GM21576 (cell line): ENCODE results near the gene KAT6B.
"Not testable (repeated sequence)": the region's sequence is repeated elsewhere in the genome, so short reads cannot be mapped to it uniquely, and the experiment has no call there.

Experiments
- ATAC-seq: cut with Tn5 transposase; IDR thresholded peaks from one replicate; pipeline ENCODE4 v1.9.1; 2021; ENCODE audit warnings: mild to moderate bottlenecking, moderate library complexity; ENCODE audit not compliant: unreplicated experiment

Gene KAT6B

DNA sequence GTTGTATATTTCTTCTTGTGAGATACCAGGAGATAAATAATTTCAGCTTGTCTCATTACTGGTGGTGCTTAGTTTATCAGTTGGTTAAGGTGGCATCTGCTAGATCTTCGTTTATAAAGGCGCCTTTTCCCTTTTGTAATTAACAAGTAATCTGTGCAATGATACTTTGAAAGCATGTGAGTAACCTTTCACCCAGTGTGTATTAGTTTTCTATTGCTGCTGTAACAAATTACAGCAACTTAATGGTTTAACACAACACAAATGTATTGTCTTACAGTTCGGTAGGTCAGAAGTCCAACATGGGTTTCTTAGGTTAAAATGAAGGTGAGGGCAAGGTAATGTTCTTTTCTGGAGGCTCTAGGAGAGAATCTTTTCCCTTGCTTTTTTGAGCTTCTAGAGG, 30.5 kb downstream of the KAT6B start:
- ATAC-seq, result no peak

DNA sequence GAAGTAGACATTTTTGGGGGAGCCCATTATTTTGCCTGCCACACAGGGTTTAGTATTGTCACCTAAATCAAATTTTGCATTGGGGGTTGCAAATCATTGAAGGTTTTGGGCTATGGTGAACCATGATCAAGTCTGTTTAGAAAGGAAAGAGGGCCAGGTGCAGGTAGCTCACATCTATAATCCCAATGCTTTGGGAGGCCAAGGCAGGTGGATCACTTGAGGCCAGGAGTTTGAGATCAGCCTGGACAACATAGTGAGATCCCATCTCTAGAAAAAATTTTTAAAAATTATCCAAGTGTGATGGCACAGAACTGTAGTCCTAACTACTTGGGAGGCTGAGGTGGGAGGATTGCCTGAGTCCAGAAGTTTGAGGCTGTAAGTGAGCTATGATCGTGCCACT, 31.2 kb downstream of the KAT6B start:
- ATAC-seq, result no peak

DNA sequence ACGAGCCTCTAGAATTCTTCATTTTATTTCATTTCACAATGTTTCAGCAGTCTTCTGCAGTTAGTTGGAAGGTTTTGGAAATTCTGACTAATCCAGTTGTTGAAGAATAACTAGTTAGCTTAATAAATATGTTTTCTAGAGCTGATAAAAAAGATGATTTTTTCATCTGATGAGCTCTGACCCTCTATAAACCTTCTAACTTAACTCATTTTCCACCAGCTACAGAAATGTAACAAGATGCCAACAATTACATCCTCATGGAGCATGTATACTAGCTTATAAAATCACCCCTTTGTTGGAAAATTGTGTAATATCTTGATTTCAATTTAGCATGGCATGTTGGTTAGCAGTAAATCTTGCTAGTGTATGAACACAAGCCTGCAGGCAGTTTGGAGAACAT, 33.1 kb downstream of the KAT6B start:
- ATAC-seq, result no peak

DNA sequence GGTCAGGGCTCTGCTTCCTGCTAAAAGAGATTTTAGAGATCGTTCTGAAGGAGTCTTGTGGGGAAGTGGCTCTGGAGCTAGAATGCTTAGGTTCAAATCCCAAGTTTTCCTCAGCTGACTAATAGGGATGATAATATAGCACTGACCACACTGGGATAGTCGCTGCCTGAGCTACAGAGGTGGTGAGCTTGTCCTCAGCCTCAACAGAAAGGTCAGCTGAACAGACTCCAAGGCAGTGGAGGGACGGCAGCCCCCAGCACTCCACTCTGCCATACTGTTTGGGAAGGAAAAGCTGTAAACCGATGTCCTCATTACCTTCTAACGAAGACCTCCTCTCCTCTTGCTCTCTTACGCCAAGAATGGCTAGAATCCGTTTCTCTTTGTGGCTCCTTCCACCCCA, 36.2 kb downstream of the KAT6B start:
- no peak for ATAC-seq

DNA sequence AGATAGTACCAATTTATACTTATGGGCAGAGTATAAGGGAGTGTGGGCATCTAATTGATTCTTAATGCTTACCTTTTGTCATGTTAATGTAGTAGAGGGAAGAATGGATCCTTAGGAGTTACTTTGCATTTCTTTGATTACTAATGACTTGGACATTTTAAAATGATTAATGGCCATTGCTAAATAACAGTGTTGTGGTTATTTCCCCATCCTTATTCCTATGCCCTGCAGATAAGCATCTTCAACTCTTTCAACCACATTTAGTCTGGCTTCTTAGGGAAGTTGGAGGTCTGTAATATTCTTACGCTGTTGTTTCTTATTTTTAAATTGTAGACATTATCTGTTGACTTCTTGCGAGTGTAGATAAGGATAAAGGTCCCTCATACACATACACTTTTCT, 37.2 kb downstream of the KAT6B start:
- no peak for ATAC-seq

DNA sequence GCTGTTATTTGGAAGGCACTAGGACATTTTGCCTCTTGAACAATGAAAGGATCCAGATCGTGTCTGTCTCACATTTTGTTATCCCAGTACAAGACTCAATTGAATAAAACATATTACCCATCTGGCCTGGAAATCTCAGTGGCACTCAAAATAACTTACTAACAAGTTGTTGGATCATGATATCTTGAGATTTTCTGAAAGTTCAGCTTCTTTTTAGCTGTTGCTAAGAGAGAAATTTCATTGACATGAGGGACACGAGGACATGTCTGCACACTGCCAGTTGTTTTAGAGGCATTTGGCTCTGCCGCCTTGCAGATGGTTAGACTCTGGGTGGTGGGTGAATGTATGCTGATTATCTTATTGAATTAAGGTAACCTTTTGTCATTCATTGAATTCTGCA, 41.0 kb downstream of the KAT6B start:
- ATAC-seq, result no peak

DNA sequence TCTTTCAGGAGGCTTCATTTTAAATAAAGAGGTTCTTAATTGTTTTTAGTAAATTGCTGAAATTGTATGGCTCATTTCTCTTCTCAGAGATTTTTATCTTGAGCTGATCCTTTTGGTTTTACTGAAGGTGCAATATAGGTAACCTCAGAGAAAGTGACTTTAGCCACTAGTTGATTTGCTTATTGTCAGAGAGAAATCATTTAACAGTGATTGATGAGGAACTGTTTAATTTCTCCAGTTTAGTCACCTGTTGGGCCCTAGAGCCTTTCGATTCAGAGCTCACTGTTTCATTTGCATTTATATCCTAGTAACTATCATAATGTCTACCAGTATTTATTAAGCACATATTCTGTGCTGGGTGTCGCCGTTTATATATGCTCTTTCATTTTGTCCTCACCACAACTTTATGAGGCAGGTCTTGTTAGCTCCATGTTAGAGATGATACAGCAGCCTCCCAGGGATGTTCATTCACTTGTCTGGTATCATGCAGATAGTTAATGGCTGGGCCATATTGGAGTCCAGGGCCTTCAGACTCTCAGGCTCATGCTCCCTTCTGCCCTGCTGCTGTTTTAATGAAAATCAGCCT, 42.1 kb downstream of the KAT6B start:
- ATAC-seq, result no peak

DNA sequence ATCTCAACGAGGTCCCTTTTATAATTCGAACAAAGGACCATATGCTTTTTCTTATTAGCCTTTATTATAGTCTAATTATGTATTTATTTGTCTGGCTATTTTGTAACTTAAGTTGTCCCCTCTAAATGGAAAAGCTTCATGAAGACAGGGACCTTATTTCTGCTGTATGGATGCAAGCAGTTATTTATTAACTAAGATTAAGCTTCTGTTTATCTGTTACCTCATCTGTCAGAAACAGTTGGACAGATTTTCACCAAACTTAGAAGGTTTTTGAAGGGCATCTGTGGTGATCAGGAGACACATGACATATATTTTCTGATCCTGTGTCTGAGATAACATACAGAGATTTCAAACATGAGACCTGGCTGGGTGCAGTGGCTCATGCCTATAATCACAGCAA, 43.2 kb downstream of the KAT6B start:
- ATAC-seq, result no peak

DNA sequence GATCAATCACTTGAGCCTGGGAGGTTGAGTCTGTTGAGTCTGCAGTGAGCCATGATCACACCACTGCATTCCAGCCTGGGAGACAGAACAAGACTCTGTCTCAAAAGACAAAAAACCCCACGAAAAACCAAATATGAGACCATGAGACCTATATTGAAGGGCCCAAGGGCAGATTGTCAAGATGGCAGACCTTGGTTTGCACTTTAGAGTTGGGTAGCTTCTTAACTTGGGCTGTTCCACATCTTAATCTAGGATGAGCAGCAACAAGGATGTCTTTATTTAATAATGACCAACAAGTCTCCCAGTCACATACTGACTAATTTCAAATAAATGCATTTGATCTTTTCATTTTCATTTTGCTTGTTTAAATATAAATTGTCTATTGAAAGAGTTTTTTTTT, 43.8 kb downstream of the KAT6B start:
- no peak for ATAC-seq

DNA sequence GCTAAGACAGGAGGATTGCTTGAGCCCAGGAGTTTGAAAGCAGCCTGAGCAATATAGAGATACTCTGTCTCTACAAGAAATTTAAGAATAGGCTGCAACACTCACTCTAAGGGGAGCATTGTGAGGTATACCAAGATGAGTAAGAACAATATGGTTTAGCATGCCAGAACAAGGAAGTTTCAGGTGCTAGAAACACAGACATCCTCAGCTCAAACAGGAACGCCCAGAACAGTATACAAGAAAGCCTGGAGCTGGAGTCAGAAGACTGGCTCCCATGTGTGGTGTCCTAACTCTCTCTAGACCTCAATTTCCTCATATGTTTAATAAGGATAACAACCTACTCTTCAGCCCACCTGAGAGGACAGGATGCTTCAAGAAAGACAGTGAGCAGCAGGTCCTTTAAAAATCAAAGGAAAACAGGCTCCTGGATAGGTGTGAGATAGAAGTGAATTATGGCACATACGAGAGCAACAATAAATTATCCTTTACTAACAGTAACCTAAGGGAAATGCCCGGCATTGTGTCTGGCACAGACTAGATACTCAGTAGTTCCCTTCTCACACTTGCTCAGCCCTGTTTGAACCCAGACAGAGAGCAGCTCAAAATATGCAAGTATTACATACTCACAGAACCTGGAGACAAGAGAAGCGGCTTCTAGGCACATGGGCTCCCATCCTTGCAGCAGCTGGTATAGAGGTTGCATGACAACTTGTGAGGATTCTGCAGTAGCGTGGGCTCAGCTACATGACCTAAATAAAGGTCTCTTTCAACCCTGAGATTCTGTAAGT, 45.4 kb downstream of the KAT6B start:
- peak; percentile 86 for ATAC-seq

DNA sequence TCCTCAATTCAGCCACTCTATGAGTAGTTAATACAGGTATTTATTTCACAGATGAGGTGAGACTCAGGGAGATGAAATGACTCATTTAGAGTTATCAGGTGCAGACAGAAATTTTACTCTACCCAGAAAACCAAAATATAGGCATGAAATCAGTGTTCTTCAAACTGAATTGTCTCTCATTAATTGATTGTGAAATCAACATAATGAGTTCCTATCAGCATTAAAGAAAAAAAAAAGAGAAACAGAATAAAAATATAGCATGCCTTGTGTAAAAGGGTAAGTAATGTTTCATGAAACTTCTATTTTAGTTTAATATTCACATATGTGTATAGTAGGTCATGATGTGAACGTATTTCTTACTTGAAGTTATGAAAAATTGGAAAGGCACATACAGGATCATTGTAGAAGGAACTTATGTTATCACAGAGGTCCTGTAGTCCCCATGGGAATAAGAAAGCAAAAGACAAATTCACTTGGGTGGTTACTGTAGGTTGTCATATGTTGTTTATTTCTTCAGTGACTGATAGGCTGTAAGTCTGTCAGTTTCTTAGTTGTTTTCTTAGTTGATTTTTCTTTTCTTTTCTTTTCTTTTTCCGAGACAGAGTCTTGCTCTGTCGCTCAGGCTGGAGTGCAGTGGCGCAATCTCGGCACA, 47.5 kb downstream of the KAT6B start:
- ATAC-seq, result no peak

DNA sequence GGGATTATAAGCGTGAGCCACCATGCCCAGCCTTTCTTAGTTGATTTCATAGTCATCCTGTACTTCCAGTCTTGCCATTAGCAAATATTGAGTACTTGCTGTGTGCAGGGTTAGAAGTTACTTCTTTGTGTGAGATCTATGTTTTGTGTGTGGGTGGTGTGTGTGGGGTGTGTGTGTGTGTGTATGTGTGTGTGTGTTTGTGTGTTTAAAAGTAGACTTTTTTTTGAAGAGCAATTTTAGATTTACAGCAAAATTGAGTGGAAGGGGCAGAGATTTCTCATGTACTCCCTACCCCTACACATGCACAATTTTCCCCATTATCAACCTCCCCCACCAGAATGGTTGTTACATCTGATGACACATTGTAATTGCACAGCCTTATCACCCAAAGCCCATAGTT, 48.2 kb downstream of the KAT6B start:
- ATAC-seq, result no peak

DNA sequence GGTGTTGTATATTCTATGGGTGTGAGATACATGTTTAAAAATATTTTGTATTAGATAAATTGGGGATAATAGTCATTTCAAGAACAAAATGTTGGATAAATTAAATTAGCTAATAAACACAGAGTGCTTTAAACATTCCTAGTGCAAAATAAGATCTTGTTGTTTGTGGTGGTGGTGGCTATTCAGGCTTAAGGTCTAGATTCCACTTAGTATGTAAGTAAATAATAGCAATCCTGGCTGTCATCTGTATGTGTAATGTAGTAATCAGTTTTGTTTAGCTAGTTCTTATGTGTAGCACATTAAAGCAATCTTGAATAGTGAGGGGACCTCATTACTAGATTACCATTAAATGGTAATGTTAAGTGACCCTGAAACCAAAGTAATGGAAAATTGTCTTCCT, 48.7 kb downstream of the KAT6B start:
- ATAC-seq, result no peak

DNA sequence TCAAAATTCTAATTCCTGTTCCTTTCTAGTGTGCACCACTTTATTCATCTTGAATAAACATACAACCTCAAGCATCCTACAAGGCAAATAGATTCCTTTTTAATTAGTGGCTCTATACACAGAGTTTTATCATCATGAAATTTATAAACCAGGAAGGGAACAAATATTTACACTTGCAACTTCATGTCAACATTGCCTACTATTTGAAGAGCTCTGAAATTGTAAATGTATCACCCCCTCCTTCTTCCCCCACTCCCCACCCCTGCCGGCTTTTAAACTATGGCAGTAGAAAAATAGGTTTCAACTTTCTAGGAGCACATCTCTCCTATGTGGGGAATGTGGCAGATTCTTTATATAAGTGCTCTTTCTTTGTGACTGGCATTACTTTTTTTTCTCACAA, 49.6 kb downstream of the KAT6B start:
- ATAC-seq, result no peak

DNA sequence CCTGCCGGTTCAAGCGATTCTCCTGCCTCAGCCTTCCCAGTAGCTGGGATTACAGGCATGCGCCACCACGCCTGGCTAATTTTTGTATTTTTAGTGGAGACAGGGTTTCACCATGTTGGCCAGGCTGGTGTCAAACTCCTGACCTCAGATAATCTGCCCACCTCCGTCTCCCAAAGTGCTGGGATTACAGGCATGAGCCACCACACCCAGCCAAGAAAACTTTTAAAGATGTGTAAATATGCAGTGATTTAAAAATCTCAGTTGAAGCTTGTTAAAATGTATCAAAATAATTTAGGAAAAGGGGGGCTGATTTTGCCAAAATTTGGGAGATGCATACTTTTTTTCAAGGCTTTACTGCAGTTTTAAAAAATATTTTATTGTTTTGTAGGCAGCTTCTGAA, 50.7 kb downstream of the KAT6B start:
- ATAC-seq, result not testable (repeated sequence)

DNA sequence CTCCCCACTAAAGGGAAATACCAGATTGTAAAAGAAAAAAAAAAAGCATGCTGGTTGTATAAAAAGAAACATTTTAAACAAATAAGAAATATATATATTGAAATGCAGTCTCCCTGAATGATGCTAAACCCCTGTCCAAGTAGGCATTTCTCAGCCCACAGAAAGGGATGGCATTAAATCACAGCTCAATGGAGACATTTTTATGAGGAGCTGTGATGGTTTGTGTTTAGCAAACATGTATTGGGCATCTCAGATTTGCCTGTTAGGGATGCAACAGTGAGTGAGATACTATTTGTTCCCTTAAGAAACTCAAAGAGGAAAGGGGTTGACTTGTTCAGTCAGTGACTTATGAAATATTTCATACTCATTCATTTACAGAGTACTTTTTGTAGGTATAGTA, 51.5 kb downstream of the KAT6B start:
- no peak for ATAC-seq

DNA sequence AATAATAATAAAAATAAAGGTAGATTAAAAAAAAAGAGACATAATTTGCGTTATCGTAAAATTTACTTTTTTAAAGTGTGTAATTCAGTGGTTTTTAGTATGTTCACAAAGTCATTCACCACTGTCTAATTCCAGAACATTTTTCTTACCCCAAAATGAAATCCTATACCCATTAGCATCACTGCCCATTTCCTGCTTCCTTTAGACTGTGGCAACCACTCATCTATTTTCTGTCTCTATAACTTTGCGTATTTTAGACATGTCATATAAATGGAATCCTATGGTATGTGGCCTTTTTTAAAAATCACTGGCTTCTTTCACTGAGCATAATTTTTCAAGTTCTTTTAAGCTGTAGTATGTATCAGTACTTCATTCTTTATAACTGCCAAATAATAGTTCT, 53.6 kb downstream of the KAT6B start:
- no peak for ATAC-seq

DNA sequence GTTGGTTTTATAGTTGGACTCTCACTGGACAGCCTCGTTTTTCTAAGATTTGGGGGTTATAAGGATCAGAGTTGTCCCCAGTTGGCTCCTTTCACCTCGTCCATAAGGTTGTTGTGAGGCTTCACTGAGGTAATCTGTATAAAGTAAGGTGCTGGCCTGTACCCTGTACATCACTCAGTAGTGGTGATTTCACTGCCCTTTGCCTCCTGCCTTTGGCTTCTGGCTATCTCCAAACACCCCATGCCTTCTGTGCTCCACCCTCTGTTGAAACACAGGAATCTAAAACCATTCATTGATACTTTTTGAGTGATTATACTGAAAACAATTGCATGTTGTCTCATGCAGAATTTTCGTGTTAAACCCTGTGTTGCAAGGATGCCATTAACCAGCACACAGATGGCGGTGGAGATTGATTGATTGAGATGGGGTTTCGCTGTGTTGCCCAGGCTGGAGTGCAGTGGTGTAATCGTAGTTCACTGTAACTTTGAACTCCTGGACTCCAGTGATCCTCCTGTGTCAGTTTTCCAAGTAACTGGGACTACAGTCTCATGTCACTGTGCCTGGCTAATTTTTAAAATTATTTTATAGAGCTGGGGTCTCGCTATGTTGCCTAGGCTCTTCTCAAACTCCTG, 55.0 kb downstream of the KAT6B start:
- ATAC-seq, result no peak

DNA sequence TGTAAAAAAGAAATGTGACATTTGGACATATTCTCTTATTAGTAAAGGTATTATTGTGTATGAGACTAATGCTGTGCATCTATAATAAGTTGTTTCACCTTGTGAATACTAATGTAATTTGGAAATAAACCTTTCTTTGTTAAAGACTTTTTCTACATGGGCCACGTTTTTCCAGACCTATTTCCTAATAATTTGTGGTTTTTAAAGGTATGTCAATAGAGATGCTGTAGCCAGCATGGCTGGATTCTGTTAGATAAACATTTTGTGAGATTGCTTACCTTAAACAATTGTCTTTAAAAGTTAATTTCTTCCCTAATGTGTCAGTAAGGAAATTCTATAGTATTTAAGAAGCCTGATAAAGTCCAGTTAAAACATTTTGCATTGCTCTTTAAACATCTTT, 56.0 kb downstream of the KAT6B start:
- no peak for ATAC-seq

DNA sequence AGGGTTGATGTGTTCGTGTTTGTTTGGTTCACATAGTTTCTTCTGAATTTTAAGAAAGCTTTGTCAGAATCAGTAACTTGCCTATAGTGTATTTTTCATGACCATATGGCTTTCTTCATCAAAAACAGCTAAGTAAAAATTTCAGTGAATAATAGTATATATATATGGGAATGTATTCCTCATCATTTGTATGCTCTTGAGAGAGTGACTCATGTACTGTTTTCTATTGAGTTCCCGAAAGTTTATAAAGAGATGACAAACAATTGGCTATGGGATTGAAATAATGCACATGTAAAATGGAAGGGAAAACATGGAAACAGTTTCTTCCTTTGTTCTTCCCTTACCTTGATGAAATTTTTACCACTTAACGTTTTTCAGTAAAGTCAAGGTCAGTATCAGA, 56.4 kb downstream of the KAT6B start:
- no peak for ATAC-seq

DNA sequence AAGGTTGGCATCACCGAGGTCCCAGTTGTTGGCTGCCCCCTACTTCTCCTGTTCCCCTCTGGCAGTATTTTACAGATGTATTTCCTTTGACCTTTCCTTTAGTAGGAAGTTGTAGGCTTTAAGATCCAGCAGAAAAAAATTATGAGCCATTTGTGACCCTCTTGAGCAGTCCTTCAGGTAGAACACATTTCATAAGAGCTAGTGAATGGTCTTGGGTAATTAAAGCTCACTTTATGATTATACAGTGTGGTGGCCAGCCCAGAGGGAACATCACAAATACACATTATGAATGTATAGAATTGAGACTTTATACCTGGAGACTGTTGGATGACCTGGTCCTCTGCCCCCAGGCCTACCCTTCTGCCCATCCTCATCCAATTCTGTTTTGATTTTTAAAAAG, 57.0 kb downstream of the KAT6B start:
- ATAC-seq, result no peak
